Activated B cell treated with CpG ODN at 0.5 μM for 24 hours (primary cell): ENCODE results near the gene UGP2. TPM values are rescaled to one million over a fixed set of nuclear protein-coding genes. Genes with fewer than 3 reads are reported as not detected.

ENCODE experiments used
- ATAC-seq: fragments of 200-7000 bp; cut with Tn5 transposase; one replicate; pipeline ENCODE4 v1.10.0; 2021; ENCODE audit warnings: low read depth, mild to moderate bottlenecking, moderate library complexity
- CTCF ChIA-PET: fragments of 350-600 bp; sonication (Branson Sonifier 250); formaldehyde crosslinking; loops from one replicate; lab custom pipeline; 2021; ENCODE audit warnings: antibody characterized with exemption; lab: Charles Lee
- POLR2A ChIA-PET: fragments of 350-600 bp; sonication (Branson Sonifier 250); formaldehyde crosslinking; loops from one replicate; lab custom pipeline; 2021; ENCODE audit warnings: antibody characterized with exemption; lab: Charles Lee
- DNase-seq: peaks from one replicate; pipeline ENCODE4 v3.0.0; 2022
- H3K27ac Mint-ChIP-seq: one replicate; pipeline ENCODE4 v1.8.0; 2020; ENCODE audit warnings: mixed read lengths
- H3K27me3 Mint-ChIP-seq: one replicate; pipeline ENCODE4 v1.8.0; 2021; ENCODE audit warnings: mixed read lengths
- H3K36me3 Mint-ChIP-seq: one replicate; pipeline ENCODE4 v1.8.0; 2021; ENCODE audit warnings: low read depth, mixed read lengths
- H3K4me1 Mint-ChIP-seq: one replicate; pipeline ENCODE4 v1.8.0; 2021; ENCODE audit warnings: mixed read lengths
- H3K4me3 Mint-ChIP-seq: one replicate; pipeline ENCODE4 v1.8.0; 2020; ENCODE audit warnings: mild to moderate bottlenecking, mixed read lengths
- H3K9me3 Mint-ChIP-seq: one replicate; pipeline ENCODE4 v1.8.0; 2020; ENCODE audit warnings: mixed read lengths
- CTCF ChIP-seq: fragments of 200-600 bp; IDR thresholded peaks from one replicate; pipeline ENCODE4 v1.8.0; 2022; ENCODE audit warnings: antibody characterized with exemption, mild to moderate bottlenecking
- intact Hi-C: fragments of 100-400 bp; cut with micrococcal nuclease; formaldehyde crosslinking; loops from one replicate; pipeline ENCODE4 v1.15.1; 2024
- total RNA-seq: library from RNA; stranded (reverse); gene quantifications from 2 replicates; pipeline ENCODE4 v1.2.3, GENCODE V29; 2022

Gene UGP2
- total RNA-seq, 1 donor from 2014 or later = 73.5 TPM

DNA sequence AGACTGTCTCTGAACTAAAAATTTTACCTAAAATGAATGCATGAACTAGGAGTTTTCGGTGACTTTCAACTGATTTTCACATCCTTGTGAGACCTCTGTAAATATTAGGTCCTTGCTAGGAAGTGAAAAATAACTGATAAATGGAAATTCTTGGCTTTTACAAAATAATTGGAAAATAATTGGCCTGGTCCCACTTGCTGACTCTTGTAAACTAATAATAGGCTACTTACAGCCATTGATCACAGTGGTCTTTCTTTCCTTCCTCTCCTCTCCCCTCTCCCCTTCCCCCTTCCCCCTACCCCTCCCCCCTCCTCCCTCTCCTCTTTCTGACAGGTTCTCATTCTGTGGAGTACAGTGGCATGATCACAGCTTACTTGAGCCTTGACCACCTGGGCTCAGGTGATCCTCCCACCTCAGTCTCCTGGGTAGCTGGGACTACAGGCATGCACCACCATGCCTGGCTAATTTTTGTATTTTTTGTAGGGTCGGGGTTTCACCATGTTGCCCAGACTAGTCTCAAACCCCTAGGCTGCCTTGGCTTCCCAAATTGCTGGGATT is 38.3 kb downstream of the UGP2 start:
- TF ChIP-seq CTCF = no peak
- Mint-ChIP-seq H3K4me1 (no peaks in the 10 kb centered on the region), H3K4me3 (no peak overlapping the region), H3K36me3 (peaks cover 62% of the 10 kb centered on the region), H3K27ac (no peak overlapping the region), H3K9me3 (no peaks in the 10 kb centered on the region), H3K27me3 (no peaks in the 10 kb centered on the region)
- DNase-seq (no peak), ATAC-seq (no peak)
- intact Hi-C loops = no loop called here
- CTCF ChIA-PET = no interaction called here
- POLR2A ChIA-PET = no interaction called here

GRCh38 chr2:63880625-63881024 is 38.9 kb downstream of the UGP2 start:
- no peak for ATAC-seq
- intact Hi-C loops = no loop called here
- Mint-ChIP-seq H3K4me3 (no peak overlapping the region), H3K36me3 (peaks cover 66% of the 10 kb centered on the region), H3K27ac (no peak overlapping the region), H3K9me3 (no peaks in the 10 kb centered on the region), H3K4me1 (no peaks in the 10 kb centered on the region), H3K27me3 (no peaks in the 10 kb centered on the region)
- no peak for DNase-seq
- ChIA-PET POLR2A (no interaction called here), CTCF (no interaction called here)
- no peak for TF ChIP-seq CTCF

- no peak overlapping the region for H3K27ac Mint-ChIP-seq
- H3K36me3 Mint-ChIP-seq = peaks cover 63% of the 10 kb centered on the region
- no peak overlapping the region for H3K4me3 Mint-ChIP-seq
These were observed 39.5 kb downstream of the UGP2 start for GRCh38 chr2:63881205-63881604.

GRCh38 chr2:63882395-63883105 is 40.9 kb downstream of the UGP2 start:
- intact Hi-C loops = no loop called here
- POLR2A ChIA-PET = no interaction called here
- no peak overlapping the region for H3K4me3 Mint-ChIP-seq
- no peaks in the 10 kb centered on the region for H3K9me3 Mint-ChIP-seq
- H3K27me3 Mint-ChIP-seq = no peaks in the 10 kb centered on the region
- ATAC-seq = no peak
- CTCF ChIA-PET = no interaction called here
- DNase-seq = no peak
- H3K4me1 Mint-ChIP-seq = no peaks in the 10 kb centered on the region
- no peak for TF ChIP-seq CTCF
- H3K36me3 Mint-ChIP-seq = peaks cover 61% of the 10 kb centered on the region
- H3K27ac Mint-ChIP-seq = no peak overlapping the region

More at GRCh38 chr2:63881205-63881604, 39.5 kb downstream of the UGP2 start:
- POLR2A ChIA-PET = no interaction called here
- TF ChIP-seq CTCF = no peak
- CTCF ChIA-PET = no interaction called here
- no peaks in the 10 kb centered on the region for H3K27me3 Mint-ChIP-seq
- H3K9me3 Mint-ChIP-seq = no peaks in the 10 kb centered on the region
- intact Hi-C loops = no loop called here
- H3K4me1 Mint-ChIP-seq = no peaks in the 10 kb centered on the region
- ATAC-seq (no peak), DNase-seq (no peak)

DNA sequence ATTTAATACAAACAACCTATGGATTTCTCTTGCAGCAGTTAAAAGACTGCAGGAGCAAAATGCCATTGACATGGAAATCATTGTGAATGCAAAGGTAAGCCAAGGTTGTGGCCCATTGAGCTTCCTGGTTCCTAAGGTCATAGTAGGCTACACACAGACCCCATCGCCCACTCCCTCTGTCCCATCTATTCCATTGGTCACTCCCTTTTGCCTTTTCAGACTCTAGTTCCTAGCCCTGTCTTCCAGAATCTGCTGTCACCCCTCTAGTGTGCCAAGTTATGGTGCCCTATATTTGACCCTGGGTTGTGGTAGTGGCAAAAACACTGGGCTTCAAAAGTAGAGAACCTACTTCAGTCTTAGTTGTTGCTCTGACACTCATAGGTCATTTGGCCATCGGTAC is 44.7 kb downstream of the UGP2 start:
- Mint-ChIP-seq H3K27me3 (no peaks in the 10 kb centered on the region), H3K36me3 (peaks cover 82% of the 10 kb centered on the region), H3K9me3 (no peaks in the 10 kb centered on the region), H3K4me1 (no peaks in the 10 kb centered on the region), H3K4me3 (no peak overlapping the region), H3K27ac (no peak overlapping the region)
- TF ChIP-seq CTCF = no peak
- intact Hi-C loops = no loop called here
- no peak for DNase-seq
- ATAC-seq = no peak
- CTCF ChIA-PET = interaction anchor here (0.7 kb wide), 1 partner anchor 227 kb away, joined by 3 read pairs; no protein-coding TSS in a partner anchor
- POLR2A ChIA-PET = no interaction called here
